ENCODE data around the gene PGC.
A peak's percentile ranks its signal among the peaks of the same experiment; 100 is the strongest.

PGC gene

DNA sequence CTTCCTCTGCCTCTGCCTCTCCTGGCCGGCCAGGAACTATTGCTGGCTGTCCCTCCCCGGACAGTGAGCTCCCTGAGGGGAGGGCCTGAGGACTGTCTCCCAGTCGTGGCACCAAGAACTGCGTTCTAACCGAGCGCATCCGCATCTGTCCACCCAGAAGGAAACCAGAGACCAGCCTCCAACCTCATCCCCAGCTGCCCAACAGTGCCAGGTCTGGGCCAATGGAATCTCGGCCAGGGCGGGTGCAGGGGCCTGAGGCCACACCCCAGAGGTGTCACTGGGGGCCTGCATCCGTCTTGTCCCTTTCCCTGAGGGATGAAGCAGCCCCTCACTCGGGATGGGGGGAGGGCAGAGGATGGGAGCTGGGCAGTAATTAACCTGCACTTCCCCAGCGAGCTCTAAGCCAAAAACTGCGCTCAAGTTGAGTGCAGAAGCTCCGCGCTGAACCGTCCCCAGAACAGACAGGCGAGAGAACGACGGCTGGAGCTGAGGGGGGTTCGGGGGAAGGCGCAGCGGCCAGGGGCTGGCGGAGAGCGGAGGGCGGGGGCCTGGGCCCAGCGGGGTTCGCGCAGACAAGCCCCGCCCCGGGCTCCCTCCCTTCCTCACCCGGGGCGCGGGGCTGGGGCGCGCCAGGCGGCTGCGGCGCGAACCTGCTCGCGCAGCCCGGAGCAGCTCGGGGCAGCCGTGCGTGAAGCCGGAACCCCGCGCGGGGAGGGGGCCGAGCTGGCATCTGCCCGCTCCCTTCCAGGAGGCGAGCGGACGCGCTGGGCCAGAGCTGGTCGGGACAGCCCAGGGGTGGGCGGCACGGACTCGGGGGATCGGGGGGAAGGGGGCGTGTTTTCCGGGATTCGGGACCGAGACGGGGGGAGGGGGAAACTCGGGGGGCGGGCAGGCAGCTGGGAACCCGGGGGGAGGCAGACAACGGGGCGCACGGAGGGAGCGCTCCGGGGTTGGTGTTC lies 13.2 kb downstream of the PGC start:
- Mint-ChIP-seq H3K36me3 (ENCODE audit: low read depth) (no peaks in the 10 kb centered on the region), H3K4me3 (peak overlapping the region; percentile 83), H3K27ac (peak overlapping the region; percentile 78), H3K4me1 (ENCODE audit: low read depth) (peaks cover 27% of the 10 kb centered on the region), H3K9me3 (no peaks in the 10 kb centered on the region), H3K27me3 (ENCODE audit: low read depth) (no peaks in the 10 kb centered on the region)
- peak; percentile 64 for DNase-seq (ENCODE audit: low spot score)

DNA sequence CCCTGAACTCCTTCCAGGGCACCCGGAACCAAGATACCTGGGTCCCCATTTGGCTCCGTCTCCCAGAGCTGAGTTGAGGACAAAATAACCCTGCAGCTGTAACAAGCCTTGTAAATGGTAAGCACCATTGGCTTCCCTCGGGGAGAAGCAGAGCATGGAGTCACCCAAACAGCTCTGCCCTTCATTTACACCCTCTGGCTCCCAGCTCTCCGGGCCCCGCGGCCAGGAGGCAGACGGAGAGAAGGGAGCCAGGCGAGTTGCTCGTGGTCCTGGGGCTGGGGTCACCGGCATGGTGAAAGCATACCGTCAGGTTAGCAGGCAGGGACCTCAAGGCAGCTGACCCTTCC lies 13.9 kb downstream of the PGC start:
- peaks cover 27% of the 10 kb centered on the region for H3K4me1 Mint-ChIP-seq (ENCODE audit: low read depth)
- H3K27ac Mint-ChIP-seq, result peak overlapping the region; percentile 20

DNA sequence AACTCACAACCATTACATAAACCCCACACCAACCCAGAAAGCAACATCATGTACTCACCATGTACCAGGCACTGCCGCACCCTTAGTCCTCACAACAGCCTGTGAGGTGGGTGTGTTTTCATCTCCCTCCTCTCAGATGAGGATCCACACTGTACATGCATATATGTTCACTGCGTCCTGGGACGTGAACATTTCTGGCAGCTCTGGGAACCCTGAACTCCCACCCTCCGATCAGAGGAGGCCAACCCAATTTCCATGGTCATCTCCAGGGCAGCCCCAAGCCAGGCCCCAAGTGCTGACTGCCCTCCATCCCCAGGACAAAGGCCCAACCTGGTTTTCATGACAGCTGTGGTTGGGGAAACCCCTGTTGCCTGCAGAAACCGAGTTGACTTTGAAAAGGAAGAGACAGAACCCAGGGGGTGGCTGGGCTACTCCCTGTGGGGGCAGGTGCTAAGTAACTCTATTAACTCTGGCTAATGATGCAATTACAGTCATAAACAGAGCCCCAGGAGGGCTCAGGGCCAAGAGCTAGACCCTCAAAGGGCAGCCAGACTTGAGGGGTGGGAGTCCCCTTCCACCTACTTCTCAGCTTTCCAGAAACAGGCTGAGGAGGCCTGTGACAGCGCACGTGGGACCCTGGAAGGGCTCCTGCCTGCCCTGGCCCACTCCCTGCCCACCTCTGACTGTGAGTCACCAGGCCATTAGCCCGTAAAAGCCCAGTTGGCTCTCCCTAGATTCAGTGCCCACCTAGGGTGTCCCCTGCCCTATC lies 14.4 kb downstream of the PGC start:
- no peaks in the 10 kb centered on the region for H3K27me3 Mint-ChIP-seq (ENCODE audit: low read depth)
- H3K4me1 Mint-ChIP-seq (ENCODE audit: low read depth), result peaks cover 27% of the 10 kb centered on the region

More for the DNA sequence above, 13.9 kb downstream of the PGC start:
- Mint-ChIP-seq H3K9me3 (no peaks in the 10 kb centered on the region), H3K36me3 (ENCODE audit: low read depth) (no peaks in the 10 kb centered on the region), H3K4me3 (peak overlapping the region; percentile 83), H3K27me3 (ENCODE audit: low read depth) (no peaks in the 10 kb centered on the region)
- no peak for DNase-seq (ENCODE audit: low spot score)

DNA sequence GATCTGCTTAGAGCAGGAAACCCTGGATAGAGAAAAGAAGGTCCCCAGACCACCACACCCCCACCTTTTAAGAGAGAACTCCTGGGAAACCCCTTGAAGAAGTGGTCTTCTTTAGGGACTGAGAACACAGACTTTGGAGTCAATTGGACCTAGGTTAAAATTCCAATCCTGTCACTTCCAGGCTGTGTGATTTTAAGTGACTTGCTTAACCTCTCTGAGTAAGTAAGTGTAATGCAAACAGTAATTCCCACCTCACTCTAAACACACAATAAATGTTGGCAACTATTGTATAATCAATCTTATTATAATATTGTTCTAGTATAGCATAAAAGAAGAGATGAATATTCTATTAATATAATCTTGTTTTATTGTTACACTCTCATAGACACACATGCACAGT lies 15.0 kb downstream of the PGC start:
- Mint-ChIP-seq H3K4me1 (ENCODE audit: low read depth) (peaks cover 27% of the 10 kb centered on the region), H3K9me3 (no peaks in the 10 kb centered on the region), H3K36me3 (ENCODE audit: low read depth) (no peaks in the 10 kb centered on the region), H3K27ac (peak overlapping the region; percentile 67), H3K27me3 (ENCODE audit: low read depth) (no peaks in the 10 kb centered on the region), H3K4me3 (peak overlapping the region; percentile 10)
- no peak for DNase-seq (ENCODE audit: low spot score)

More for the DNA sequence above, 14.4 kb downstream of the PGC start:
- peak; percentile 56 for DNase-seq (ENCODE audit: low spot score)
- H3K36me3 Mint-ChIP-seq (ENCODE audit: low read depth), result no peaks in the 10 kb centered on the region
- peak overlapping the region; percentile 10 for H3K4me3 Mint-ChIP-seq
- peak overlapping the region; percentile 67 for H3K27ac Mint-ChIP-seq
- no peaks in the 10 kb centered on the region for H3K9me3 Mint-ChIP-seq

DNA sequence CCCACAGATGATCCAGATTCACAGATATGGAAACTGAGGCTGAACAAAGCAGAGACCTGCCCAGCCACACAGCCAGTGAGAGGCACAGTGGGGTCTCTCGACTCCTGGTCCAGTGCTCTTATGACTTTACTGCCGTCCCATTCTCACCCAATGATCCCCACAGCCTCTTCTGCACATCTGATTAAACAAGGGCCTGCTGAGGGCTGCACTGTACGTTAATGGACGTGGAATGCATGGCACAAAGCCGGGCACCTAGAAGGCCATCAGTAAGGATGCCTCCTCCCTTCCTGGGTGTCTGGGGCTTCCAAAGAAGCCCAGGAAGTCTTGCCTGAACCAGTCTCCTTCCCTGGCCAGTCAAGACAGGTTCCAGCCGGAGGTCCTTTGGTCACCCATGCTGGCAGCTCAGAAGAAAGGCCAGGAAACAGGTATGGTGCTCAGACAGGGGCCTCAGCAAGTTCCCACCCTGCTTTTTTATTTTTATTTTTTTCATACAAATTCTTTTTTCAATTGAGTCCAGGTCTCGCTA lies 15.6 kb downstream of the PGC start:
- Mint-ChIP-seq H3K27me3 (ENCODE audit: low read depth) (no peaks in the 10 kb centered on the region), H3K36me3 (ENCODE audit: low read depth) (no peaks in the 10 kb centered on the region), H3K4me1 (ENCODE audit: low read depth) (peaks cover 29% of the 10 kb centered on the region), H3K27ac (no peak overlapping the region), H3K4me3 (no peak overlapping the region), H3K9me3 (no peaks in the 10 kb centered on the region)
- no peak for DNase-seq (ENCODE audit: low spot score)

DNA sequence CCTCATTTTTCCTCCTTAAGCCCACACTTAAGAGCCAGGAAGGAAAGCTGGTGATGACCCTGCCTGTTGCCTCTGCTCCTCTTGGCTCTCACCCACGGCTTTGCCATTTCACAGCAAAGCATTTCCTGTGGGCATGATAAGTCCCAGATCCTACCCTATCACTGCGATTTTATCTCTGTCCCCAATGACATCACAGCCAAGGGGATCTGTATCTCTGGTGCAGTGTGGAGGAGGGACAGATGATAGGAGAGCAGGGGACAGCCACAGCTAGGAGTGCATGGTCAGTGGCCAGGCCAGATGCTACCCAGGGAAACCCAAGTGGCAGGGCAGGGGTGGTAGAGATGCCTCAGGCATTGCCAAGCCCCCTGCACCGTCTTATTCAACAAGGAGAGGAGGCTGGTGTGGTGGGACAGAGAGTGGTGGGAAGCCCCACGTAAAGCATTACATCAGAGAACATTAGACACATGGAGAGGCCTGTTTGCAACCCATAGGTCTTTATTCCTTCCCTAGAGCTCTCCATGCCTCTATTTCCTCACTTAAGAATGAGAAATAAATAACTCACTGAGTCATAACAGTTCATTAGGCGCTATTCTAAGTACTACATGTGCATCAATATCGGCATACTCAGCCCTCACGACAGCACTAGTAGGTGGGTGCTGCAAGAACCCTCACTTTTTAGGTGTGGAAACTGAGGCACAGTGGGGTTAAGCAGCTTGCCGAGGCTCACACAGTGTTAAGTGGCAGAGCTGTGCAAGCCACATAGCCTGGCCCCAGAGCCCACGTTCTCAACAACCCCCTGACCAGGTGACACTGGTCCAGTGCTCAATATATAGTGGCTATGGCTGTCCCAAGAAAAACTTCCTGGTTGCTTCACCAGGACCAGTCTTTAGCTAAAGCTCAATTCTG lies 16.4 kb downstream of the PGC start:
- Mint-ChIP-seq H3K27me3 (ENCODE audit: low read depth) (no peaks in the 10 kb centered on the region), H3K9me3 (no peaks in the 10 kb centered on the region), H3K4me1 (ENCODE audit: low read depth) (peaks cover 28% of the 10 kb centered on the region), H3K36me3 (ENCODE audit: low read depth) (no peaks in the 10 kb centered on the region), H3K4me3 (peak overlapping the region; percentile 7), H3K27ac (no peak overlapping the region)
- DNase-seq (ENCODE audit: low spot score), result peak; percentile 32

DNA sequence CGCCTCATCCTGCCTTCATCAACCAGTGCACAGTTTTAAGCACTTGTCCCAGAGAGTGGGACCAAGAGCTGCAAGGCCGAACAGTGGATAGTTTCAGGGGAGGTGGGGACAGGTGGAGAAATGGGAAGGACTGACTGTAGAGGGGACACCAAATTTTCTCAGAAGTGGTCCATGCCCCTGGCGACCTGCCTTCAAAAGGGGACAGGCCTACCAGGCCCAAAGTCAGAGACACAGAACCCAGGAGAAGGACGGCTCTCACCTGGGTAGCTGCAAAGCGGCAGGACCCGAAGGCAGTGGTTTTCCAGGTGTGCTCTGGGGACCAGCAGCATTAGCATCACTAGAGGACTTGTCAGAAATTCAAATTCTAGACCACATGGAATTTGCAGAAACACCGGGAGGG lies 17.6 kb downstream of the PGC start:
- H3K36me3 Mint-ChIP-seq (ENCODE audit: low read depth), result no peaks in the 10 kb centered on the region
- H3K4me3 Mint-ChIP-seq, result no peak overlapping the region
- DNase-seq (ENCODE audit: low spot score), result no peak
- H3K27ac Mint-ChIP-seq, result no peak overlapping the region
- no peaks in the 10 kb centered on the region for H3K27me3 Mint-ChIP-seq (ENCODE audit: low read depth)
- peaks cover 26% of the 10 kb centered on the region for H3K4me1 Mint-ChIP-seq (ENCODE audit: low read depth)
- no peaks in the 10 kb centered on the region for H3K9me3 Mint-ChIP-seq

DNA sequence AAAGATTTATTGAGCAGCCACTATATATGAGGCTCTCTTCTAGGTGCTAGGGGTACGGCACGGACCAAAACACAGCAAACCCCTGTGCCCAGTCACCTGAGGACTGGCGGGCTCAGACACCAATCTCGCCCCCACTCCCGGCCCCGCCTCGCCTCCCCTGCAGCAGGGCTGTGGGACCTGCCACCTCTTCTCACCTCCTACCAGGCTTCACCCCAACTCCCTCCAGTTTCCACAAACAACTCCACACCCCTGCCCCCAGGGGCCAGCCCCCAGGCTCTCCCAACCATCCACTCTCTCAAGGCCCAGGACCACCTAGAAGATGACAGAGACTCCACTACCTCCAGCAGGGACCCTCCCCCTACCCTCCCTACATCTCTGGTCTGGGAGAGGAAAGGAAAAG lies 18.2 kb downstream of the PGC start:
- Mint-ChIP-seq H3K36me3 (ENCODE audit: low read depth) (no peaks in the 10 kb centered on the region), H3K4me1 (ENCODE audit: low read depth) (peaks cover 25% of the 10 kb centered on the region), H3K9me3 (no peaks in the 10 kb centered on the region), H3K4me3 (no peak overlapping the region), H3K27ac (no peak overlapping the region), H3K27me3 (ENCODE audit: low read depth) (no peaks in the 10 kb centered on the region)
- no peak for DNase-seq (ENCODE audit: low spot score)

DNA sequence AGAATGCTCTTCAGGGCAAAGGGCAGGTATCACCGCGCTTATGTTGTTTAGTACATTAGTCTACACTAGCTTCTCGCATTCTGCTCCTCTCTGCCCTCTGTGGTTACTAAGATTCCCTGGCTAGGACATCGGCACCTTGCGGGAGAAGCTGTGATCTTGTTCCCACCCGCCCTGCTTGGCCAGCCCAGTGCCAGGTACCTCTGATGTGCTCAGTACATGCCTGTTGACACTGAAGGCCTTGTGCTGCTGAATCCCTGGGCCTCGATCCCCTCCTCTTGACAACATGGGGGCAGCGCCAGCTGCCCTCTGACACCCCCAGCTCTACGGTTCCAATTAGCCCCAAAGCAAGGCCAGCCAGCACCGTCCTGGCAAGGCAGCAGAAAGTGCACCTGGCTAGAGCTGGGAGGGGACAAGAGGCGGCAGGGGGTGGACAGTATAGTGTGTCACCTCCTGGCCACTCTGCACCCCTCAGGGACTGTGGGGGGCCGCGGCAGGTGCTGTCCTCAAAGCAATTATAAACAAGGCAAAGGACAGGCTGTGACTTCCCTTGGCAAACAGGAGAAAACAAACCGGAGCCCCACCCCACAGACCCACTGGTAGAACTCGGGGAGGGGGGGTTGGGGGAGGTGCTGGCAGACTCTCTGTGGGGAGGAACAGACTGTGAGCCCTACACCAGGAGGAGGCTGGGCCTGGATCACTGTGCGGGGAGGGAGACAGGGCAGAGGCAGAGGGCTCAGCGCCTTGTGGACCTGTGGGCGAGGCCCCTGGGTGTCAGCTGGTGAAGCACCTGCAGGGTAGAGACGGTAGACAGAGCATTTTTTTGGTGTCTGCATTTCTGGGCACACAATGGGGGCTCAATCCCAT lies 18.9 kb downstream of the PGC start:
- Mint-ChIP-seq H3K36me3 (ENCODE audit: low read depth) (no peaks in the 10 kb centered on the region), H3K27ac (no peak overlapping the region), H3K9me3 (no peaks in the 10 kb centered on the region), H3K4me3 (no peak overlapping the region), H3K27me3 (ENCODE audit: low read depth) (no peaks in the 10 kb centered on the region), H3K4me1 (ENCODE audit: low read depth) (peaks cover 20% of the 10 kb centered on the region)
- no peak for DNase-seq (ENCODE audit: low spot score)

DNA sequence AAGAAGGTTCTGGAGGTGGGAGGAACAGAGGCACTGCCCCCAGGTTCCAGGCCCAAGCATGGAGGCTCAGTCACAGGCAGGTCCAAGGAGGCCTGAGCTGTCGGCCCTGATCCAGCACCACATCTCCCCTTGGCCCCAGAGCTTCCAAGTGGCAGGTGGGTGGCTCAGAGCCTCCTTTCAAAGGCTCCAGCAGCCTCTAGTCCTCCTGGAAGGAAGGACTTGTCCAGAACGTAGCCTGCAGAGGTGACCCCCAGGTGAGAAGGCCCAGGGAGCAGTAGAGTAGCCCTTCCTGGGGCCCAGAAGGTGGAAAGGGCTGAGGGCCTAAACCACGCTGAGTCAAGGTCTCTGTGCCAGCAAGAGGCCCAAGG lies 19.5 kb downstream of the PGC start:
- Mint-ChIP-seq H3K9me3 (no peaks in the 10 kb centered on the region), H3K27ac (no peak overlapping the region), H3K36me3 (ENCODE audit: low read depth) (no peaks in the 10 kb centered on the region), H3K27me3 (ENCODE audit: low read depth) (no peaks in the 10 kb centered on the region), H3K4me1 (ENCODE audit: low read depth) (peaks cover 15% of the 10 kb centered on the region), H3K4me3 (no peak overlapping the region)
- no peak for DNase-seq (ENCODE audit: low spot score)

DNA sequence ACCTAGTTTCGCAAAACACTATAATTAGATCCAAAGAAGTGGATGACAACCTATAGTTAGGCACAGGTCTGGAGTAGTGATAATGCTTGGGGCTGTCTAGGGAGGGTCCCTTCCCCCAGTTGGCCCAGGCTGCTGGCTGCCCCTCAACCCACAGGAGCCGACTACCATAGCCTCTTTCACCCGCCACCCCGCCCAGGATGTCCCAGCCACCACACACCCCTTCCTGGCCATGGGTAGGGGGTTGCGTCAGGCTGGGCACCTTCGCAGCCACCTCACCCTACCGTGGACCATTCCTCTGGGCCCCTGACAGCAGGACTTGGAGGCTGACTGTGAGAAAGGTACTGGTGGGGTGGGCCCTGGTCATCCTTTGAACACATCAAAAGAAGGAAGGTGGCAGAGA lies 20.3 kb downstream of the PGC start:
- no peaks in the 10 kb centered on the region for H3K9me3 Mint-ChIP-seq
- H3K4me1 Mint-ChIP-seq (ENCODE audit: low read depth), result peaks cover 11% of the 10 kb centered on the region
- H3K27me3 Mint-ChIP-seq (ENCODE audit: low read depth), result no peaks in the 10 kb centered on the region
- H3K36me3 Mint-ChIP-seq (ENCODE audit: low read depth), result no peaks in the 10 kb centered on the region
- no peak overlapping the region for H3K27ac Mint-ChIP-seq
- DNase-seq (ENCODE audit: low spot score), result no peak
- no peak overlapping the region for H3K4me3 Mint-ChIP-seq

DNA sequence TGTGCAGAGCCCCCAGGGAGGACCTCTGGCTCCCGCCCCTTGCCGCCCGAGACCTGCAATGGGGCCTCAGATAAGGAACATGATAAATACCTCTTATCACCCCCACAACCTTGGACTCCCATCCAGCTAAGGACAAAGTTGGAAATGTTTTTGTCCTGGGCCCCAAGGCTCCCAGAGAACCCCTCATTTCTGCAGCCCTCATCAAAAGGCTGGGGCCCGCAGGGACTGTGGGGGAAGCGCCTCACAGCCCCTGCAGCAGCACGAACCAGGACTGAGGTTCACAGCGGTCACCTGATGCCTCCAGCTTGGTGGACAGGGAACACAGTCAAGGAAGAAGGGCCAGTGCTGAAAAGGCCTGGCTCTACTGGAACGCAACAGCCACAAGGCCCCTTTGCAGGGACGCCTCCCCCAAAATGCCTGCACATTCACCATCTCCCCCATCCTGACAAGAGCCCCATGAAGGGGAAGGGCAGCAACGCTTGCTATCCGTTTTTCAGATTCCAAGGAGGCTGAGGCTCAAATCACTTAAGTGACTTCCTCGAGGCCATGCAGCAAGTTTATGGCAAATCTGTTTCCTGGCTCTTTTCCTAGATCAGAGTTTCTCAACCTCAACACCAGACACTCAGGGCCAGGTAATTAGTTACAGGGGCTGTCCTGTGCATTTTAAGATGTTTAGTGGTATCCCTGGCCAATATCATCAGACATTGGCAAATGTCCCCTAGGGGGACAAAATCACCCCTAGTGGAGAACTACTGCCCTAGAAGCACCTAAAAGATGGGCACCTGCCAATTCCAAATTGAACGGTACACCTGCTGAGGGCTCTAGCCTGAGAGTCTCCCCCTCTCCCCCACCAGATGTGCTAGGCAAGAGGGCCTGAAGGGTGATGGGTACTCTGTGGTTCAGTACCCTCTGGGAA lies 22.4 kb downstream of the PGC start:
- Mint-ChIP-seq H3K4me1 (ENCODE audit: low read depth) (peaks cover 2% of the 10 kb centered on the region), H3K4me3 (no peak overlapping the region), H3K27me3 (ENCODE audit: low read depth) (no peaks in the 10 kb centered on the region), H3K27ac (no peak overlapping the region), H3K9me3 (no peaks in the 10 kb centered on the region), H3K36me3 (ENCODE audit: low read depth) (no peaks in the 10 kb centered on the region)
- no peak for DNase-seq (ENCODE audit: low spot score)
